NCI-H2171 treated with DMSO at 0.1 percent for 48 hours (cell line): Measurements from ENCODE around the gene TRIM42.
A peak's percentile ranks its signal among the peaks of the same experiment; 100 is the strongest.

ENCODE experiments used
- DNase-seq: peaks from one replicate; lab custom pipeline; 2025; lab: John Stamatoyannopoulos, UW

The TRIM42 gene

DNA sequence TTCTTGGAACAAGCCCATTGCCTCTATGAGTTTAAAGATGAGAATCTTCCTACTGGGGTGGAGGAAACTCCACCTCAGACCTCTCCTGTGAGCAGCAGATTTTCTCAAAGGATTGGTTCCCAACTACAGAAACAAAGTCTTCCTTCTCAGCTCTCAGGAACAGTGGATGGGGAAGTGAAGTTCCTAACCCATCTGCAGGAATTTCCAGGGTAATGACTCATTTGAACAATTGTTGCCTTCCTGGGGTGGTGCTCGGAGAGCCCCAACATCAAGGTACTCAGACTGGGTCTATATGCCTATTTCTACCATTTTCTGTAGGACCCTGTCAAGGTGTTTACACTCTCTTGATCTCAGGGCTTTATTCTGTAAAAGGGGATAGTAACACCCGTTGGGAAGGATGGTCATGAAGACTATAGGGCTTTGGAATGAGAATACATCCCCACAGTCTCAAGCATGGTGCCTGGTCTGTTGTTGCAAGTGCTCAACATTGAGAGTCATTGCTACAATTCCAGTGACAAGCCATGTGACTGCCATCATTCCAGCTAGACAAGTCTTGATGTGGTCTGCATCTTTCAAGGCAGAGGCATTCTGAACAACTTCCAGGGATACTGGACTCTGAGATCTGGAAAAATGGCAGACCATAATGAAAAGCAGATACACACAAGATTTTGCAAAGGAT, 33.0 kb downstream of the TRIM42 start:
- no peak for DNase-seq

DNA sequence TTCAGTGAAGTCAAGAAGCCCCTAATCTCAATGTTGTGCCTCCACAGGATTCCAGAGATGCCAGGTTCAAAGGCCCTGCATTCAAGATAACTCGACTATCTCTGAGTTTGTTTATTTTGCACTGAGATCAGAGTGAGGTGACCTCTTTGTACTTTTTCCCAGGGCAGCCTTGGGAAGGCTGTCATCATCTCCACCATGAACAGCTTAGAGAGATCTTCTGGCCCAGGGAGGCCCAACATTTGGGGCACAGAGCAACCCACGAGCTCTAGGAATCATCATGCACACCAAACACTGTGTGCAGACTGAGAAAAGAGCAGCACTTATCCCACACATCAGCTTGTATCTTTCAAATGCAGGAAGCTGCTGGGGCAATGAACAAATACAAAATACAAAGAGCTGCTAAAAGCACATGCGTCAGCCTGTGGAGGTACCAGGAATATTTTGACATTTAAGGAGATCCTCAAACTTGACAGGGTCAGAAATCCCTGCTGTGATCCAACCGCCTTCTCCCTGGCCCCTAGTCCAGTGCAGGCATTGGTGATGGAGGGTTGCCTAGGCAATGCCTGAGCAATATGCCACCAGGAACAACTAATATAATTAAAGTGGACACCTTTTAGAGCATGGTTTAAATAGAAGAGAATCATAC, 33.6 kb downstream of the TRIM42 start:
- no peak for DNase-seq

DNA sequence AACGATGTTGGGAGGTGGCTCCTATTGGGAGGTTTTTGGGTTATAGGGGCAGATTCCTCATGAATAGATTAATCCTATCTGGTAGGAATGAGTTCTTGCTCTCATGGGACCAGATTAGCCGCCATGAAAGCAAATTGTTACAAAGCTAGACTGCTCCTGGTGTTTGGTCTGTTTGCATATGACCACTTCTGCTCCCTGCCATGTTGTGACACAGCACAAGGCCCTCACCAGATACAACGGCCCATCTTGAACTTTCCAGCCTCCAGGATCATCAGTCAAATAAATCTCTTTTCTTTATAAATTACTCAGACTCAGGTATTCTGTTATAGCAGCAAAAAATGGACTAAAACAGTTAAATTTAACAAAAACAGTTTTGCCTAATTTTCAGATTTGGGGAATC, 34.4 kb downstream of the TRIM42 start:
- no peak for DNase-seq

DNA sequence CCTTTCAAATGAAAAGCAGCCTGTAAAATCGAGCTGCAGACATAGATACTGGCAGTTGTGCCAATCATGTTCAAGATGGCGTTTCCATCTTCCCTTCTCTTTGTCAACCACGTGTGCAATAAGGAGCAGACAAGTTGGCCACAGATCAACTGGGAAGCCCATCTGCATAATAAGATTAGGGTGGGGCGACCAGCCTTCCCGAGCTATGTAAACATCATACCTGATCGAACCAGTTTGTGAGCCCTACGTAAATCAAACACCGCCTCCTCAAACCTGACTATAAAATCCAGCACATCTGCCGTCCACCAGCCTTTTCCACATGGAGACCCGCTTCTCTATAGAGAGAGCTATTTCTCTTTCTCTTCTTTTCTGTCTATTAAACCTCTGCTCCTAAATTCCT, 37.2 kb downstream of the TRIM42 start:
- DNase-seq, result peak; percentile 73

DNA sequence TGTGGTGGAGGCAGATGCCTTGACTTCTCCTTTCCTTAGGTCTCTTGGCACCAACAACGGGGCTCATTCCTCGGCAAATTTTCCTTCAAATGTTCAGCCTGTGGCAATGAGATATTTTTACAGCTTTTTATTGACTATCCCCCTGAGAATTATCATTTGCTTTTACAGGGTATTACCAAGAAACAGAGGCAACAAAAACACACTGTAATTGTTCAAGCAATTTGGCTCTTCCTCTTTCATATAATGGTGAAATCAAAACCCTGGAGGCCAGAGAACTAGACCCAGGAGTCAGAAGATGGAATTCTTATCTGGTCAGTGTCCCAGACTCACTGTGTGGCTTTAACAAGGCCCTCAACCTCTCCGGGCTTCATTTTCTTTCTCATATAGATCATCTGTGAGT, 40.1 kb downstream of the TRIM42 start:
- no peak for DNase-seq

DNA sequence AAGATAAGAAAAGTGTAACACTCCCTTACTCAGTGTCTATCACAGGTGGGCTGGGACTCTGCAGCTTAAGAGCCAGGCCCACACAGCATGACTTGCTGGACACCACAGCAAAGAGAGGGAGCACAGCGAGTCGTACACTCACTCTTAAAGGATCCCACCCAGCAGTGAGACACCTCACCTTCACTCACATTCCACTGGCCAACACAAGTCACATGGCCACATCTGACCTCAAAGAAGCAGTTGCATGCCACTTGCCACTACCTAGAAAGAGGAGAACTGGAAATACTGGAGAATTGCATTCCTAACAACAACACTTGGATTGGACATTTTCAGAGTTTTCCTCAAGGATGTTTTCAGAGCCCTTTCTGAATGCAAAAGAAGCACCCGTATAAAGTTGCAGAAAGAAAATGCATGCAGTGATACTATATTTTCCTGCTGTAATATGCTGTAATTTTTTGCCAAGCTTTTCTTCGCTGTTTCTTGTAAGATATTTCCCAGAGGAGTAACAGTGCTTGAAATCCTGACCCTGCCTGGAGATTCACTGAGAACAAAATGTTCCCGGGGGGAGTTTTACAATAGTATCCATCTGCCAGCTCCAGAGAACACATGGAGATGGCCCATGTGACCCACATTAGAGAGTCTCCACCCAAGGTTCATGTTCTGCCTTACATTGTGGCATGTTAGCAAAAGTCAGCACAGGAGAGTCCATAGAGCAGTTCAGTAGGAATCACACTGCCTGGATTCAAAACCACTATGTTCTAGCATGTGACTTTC, 42.2 kb downstream of the TRIM42 start:
- DNase-seq, result peak; percentile 84

DNA sequence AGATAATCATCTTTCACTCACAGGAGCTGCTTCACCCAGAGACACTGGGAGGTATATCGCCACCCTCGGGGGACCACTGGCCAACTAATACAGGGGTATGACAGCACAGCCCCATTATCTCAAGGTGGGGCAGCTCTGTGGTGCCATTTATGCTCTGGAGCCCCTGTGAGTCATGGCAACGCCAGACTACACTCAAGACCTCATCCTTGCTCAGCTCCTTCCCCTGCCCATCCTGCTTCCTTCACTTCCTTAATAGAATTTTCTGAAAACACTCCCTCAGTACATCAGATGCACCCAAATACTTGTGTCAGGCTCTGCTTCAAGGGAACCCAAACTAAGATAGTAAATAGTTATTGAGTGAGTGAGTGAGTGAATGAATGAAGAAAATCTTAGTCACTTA, 45.7 kb downstream of the TRIM42 start:
- DNase-seq, result no peak

DNA sequence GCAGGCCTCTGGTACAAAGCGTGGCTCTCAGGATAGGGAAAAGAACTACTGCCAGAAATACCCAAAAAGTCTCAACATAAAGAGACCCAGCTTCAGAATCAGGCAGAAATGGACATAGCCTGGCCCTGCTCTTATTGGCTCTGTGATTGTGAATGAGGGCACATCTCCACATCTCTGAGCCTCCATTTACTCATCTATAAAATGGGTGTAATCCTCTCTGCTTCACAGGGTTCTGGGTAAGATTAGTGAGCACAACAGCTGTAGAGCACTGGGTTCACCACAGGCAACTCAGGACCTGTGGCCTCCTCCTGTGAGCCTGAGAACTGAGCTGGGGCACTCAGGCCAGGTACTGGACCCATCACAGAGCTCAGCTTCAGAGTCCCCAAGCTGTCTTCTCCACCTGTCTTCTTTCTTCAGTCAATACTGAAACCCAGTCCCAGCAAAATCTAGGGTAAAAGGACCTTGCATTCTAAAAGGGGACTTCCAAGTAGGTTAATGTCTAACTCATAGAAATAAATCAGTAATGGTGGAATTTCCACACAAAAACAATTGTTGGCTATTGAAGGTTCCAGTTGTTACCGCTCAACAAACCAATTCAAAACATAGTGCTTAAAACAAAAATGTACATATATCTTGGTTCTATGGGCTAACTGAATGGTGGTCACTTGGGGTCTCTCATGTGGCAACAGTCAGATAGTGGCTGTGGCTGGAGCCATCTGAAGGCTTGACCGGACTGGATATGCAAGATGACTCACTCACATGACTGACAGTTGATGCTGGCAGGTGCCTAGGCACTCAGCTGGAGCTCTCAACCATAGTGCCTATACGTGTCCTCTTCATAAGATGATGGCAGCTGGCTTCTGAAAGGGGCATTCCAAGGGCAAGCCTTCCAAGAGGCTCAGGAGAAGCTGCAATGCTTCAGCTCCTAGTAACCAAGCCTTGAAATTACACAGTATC, 47.3 kb downstream of the TRIM42 start:
- no peak for DNase-seq

DNA sequence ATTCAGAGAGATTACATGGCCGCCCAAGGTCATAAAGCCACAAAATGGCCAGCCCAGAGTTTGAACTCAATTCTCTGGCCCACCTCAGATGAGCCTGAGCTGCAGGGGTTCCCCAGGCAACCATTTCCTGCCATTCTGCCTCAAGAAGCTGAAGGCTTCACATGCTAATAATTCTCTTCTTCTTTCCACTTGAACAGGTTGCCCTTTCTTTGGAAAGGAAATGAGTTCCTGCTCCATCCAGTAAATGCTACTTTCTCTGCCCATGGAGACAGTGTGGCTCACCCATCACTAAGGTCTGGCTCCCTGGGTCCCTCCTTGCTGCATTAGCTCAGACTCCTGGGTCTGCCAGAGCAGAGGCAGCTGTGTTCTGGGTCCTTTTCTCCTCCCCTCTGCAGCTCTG, 48.2 kb downstream of the TRIM42 start:
- no peak for DNase-seq

DNA sequence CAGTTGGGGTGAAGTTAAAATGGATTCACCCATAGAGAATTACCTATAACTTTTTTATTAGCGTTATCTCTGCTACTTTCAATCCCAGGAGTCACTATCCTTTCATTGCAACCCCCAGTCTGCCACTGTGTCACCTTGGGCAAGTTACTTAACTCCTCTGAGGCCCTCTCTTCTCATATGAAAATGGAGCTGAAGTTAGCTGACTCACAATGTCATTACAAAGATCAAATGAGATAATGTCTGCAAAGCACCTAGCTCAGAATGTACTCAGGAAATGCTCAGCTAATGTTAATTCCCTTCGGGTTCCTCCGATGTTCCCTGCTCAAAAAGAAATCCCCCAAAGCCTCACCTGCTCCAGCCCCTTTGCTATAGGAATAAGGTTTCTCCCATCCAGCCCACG, 50.0 kb downstream of the TRIM42 start:
- DNase-seq, result no peak

DNA sequence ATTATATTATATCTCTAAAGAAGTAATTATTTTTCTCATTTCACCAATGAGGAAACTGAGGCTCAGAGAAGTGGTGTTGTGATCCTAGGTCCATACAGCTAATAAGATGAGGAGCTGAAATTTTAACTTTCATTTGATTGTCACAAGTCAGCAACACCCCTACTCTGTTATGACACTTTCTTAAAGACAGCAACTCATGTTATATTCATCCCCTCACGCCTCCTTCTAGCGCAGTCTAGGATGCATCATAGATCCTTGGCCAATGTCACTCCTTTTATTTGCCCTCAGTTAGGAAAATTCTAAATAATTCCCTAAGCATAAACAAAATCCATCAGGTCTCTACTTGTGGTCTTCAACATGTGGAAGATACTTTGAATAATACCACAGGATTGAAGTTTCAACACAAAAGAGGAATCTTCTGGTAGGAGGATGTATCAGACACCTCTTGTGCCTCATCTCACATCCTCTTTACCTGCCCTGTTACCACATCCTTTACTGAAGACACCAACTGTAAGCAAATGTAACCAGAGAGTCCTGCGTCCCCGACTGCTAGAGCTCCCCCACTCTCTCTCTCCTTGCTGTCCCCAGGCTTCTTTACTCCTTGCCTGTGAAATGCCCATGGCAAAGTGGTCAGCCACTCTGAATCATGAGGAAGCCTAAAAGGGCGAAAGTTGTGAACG, 53.7 kb downstream of the TRIM42 start:
- DNase-seq, result no peak

DNA sequence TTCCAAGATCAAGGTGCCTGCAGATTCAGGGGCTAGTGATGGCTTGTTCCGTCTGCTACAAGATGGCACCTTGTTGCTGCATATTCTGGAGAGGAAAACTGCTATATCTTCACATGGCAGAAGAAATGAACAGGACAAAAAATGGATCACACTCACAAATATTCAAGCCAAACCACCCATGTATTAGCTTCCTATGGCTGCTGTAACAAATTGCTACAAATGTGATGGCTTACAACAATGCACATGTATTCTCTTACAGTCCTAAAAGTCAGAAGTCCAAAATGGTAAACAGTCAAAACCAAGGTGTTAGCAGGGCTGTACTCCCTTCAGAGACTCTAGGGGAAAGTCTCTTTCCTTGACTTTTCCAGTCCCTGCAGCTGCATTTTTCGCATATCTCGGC, 55.8 kb downstream of the TRIM42 start:
- DNase-seq, result no peak

DNA sequence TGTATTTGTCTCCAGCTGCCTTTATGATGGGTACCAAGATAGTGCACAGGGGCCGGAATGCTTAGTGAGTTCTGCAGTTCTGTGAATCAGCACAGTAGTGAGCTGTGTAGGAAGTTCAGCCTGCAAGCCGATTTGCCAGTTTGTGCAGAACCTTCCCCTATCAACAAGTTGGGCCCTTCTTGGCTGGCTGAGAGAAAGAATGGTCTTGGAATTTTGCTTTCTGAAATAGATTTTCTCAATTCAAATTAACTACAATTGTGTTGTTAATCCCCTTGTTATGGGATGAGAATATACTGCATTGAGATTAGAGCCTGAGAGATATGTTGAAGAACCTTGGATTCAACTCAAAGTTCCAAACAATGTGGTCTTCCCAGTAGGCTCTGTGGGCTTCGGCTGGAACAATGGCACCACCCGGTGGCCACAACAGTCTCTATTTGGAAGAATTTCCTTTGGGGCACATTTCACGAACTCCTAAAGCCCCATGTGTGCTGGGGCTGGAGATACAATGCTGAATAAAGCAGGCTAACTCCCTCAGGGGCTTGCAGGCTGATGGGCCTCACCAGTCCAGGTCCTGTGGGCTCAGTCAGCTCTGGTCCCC, 59.1 kb downstream of the TRIM42 start:
- DNase-seq, result peak; percentile 71

DNA sequence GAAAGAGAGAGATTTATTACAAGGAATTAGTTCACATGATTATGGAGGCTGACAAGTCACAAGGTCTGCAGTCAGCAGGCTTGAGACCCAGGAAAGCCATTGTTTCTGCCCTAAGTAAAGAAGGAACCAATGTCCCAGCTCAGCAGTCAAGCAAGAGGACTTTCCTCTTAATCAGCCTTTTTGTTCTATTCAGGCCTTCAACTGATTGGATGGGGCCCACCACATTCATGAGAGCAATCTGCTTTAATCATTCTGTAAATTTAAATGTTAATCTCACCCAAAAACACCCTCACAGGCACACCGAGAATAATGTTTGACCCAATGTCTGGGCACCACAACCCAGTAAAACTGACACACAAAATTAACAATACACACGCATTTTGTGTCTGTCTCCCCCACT, 64.3 kb downstream of the TRIM42 start:
- DNase-seq, result no peak

DNA sequence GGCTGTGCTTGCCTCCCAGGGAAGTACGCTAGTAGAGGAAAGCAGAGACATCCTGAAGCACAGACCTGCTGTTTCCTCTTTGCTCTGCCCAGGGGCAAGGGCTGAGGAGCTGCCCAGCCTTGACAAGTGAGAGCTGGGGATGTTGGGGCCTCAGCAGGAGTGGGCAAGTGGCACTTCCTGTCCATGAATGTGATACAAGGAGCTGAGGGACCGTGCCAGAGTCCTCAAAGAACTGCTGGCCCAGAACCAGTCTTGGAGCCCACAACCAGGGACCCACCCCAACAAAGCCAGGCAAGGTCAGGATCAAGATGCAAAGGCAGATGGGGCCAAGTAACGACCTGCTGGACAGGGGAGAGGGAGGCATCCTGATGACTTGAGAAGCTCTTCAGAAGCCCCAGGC, 70.3 kb downstream of the TRIM42 start:
- DNase-seq, result no peak

DNA sequence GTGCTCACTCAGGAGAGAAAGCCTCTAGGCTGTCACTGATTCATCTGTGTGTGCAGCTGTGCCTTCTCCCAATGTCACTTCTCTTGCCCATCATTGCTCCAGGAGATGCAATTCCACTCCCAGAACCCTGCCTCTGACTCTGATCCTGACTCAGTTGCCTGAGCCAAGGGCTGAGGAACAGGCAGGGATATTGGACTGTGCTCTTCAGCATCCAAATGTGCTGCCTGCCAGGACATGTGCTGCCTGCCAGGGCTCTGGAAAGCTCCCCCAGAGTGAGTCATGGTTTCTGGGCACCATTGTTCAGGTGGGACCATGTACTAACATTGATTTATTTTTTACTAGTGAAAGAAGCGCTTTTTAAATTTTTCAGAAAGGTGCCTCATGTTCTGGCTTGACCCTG, 71.0 kb downstream of the TRIM42 start:
- no peak for DNase-seq
